ENCODE measurements around the gene CFAP99.
A peak's percentile ranks its signal among the peaks of the same experiment; 100 is the strongest.
"Not testable (repeated sequence)": the region's sequence is repeated elsewhere in the genome, so short reads cannot be mapped to it uniquely, and the experiment has no call there.

The CFAP99 gene

GRCh38 chr4:2418650-2419571 is at the start of gene CFAP99:
Gene CFAP99 (plus strand): TSS chr4:2418955.
- DNase-seq = peak; percentile 98

- no peak for DNase-seq
These were observed 48.0 kb upstream of the CFAP99 start for GRCh38 chr4:2370597-2371320.

- no peak for DNase-seq
These were observed 46.8 kb upstream of the CFAP99 start for GRCh38 chr4:2371765-2372487.

GRCh38 chr4:2372488-2373030 is 46.2 kb upstream of the CFAP99 start:
- DNase-seq = no peak

- DNase-seq = no peak
These were observed 45.2 kb upstream of the CFAP99 start for GRCh38 chr4:2373532-2373931.

DNA sequence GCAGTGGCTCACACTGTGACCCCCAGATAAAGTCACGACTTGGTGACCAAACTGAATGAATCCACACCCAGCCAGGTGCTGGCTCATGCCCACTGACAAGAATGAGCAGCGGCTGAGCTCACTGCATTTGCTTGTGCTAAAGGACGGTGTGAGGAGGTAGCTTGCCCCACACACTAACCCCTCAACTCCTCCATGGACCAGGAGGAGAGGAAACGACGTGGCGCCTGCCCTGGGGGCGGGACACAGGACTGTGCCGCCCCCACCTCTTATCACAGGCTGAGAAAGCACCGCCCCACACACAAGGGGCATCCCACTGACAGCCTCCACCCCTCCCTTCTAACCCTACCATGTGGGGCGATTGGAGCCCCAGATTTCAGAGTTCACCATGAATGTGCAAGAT is 43.3 kb upstream of the CFAP99 start:
- DNase-seq = no peak

- DNase-seq = no peak
These were observed 41.5 kb upstream of the CFAP99 start for GRCh38 chr4:2377241-2377640.

GRCh38 chr4:2378401-2378800 is 40.4 kb upstream of the CFAP99 start:
- no peak for DNase-seq

DNA sequence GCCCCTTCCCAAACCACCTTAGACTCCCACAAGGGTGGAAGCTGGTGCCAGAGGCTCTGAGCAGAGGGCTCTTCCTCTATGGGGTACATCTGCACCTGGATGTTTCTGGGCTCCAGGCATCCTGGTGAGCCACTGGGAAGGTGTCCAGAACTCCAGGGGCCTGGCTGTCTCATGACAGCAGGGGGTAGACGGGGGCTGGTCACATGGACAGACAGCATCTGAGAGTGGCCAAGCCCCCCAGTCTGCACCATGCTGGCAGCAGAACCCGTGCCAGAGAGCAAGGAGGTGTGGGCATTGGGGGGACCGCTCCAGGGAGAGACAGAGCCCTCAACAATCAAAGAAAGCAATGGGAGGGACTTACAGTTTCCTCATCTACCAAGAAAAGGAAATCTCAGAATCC is 39.9 kb upstream of the CFAP99 start:
- DNase-seq = no peak

DNA sequence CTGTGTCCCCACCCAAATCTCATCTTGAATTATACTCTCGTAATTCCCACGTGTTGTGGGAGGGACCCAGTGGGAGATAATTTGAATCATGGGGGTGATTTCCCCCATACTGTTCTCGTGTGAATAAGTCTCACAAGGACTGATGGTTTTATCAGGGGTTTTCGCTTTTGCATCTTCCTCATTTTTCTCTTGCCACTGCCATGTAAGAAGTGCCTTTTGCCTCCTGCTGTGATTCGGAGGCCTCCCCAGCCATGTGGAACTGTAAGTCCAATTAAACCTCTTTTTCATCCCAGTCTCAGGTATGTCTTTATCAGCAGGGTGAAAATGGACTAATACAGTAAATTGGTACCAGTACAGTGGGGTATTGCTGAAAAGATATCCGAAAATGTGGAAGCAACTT is 38.2 kb upstream of the CFAP99 start:
- not testable (repeated sequence) for DNase-seq

DNA sequence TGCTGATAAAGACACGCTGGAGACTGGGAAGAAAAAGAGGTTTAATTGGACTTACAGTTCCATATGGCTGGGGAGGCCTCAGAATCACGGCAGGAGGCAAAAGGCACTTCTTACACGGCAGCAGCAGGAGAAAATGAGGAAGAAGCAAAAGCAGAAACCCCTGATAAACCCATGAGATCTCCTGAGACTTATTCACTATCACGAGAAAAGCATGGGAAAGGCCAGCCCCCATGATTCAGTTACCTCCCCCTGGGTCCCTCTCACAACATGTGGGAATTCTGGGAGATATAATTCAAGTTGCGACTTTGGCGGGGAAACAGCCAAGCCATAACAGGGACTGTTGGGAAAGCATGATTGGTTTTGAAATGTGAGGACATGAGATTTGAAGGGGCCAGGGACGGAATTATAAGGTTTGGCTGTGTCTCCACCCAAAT is 36.0 kb upstream of the CFAP99 start:
- not testable (repeated sequence) for DNase-seq

DNA sequence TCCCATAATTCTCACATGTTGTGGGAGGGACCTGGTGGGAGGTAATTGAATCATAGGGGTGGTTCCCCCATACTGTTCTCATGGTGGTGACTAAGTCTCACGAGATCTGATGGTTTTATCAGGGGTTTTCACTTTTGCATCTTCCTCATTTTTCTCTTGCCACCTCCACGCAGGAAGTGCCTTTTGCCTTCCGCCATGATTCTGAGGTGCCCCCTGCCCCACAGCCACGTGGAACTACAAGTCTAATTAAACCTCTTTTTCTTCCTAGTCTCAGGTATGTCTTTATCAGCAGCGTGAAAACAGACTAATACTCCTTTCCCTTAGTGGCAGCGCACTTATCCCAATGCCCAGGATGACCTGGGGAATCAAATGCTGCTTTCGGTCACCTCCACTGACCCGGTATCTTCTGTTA is 35.5 kb upstream of the CFAP99 start:
- DNase-seq = not testable (repeated sequence)

- DNase-seq = no peak
These were observed 35.0 kb upstream of the CFAP99 start for GRCh38 chr4:2383760-2384159.

DNA sequence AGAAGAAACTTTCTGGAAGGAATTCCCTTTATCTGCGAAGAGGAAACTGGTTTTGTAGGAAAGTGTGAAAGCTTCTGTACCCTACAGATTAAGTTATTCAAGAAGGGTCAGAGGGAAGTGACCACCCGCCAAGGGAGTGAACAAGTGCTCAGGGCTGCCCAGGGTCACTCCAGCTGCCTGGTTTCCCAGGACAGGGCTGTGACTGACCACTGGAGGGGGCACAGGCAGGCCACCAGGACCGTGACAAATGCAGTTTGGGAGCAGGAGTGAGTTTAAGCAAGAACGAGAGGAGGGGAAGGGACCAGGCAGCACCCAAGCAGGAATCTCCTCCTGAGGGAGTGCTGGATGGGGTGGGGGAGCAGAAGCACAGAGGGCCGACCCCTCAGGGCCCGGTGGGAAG is 34.5 kb upstream of the CFAP99 start:
- DNase-seq = no peak

DNA sequence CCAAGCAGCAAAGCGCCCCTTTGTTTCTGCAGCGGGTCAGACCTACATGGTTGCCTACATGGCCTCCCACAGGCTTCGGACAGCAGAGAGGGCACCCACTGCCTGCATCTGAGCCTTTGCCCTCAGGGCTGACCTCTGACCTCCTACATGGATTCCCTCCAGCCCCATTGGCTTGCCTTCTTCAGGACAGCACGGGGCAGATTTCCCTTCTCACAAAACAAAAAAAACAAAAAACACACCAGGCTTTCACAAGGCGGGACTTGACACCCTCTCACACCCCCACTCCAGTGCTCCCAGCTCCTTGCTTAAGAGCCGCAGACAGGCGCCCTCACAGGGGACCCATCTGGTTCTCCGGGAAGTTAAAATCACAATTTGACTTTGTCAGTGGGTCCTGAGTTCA is 33.2 kb upstream of the CFAP99 start:
- no peak for DNase-seq

- DNase-seq = no peak
These were observed 32.0 kb upstream of the CFAP99 start for GRCh38 chr4:2386717-2387116.

- DNase-seq = no peak
These were observed 31.5 kb upstream of the CFAP99 start for GRCh38 chr4:2387218-2387617.

GRCh38 chr4:2387829-2388228 is 30.9 kb upstream of the CFAP99 start:
- no peak for DNase-seq

- DNase-seq = no peak
These were observed 30.1 kb upstream of the CFAP99 start for GRCh38 chr4:2388429-2389182.

DNA sequence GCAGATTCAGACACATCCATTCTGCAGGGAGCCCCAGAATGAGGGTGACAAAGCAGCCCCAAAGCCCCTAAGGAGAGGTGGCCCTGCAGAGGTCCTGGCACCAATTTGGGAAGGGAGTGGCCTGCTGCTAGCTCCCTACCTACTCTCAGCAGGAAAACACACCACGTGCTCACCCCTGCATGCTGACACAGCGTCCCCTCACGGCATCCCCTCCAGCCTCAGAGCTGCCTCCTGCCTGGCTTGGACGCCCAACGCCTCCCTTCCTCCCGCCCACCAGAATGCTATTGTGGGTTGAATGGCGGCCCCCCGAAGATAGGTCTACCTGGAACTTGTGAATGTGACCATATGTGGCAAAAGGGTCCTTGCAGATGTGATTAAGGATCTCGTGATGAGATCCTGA is 29.1 kb upstream of the CFAP99 start:
- DNase-seq = no peak

- no peak for DNase-seq
These were observed 28.6 kb upstream of the CFAP99 start for GRCh38 chr4:2390146-2390545.

- DNase-seq = no peak
These were observed 27.9 kb upstream of the CFAP99 start for GRCh38 chr4:2390784-2391421.

Data from CD4-positive, alpha-beta T cell treated with Interleukin-15 for 1 hour (primary cell).